H9 (cell line): ENCODE measurements around the gene GSS. TPM values are rescaled to one million over a fixed set of nuclear protein-coding genes. Genes with fewer than 3 reads are reported as not detected.

Experiments used
- DNase-seq: peaks from one replicate; pipeline ENCODE4 v3.0.0-alpha.2; 2017
- H2AFZ ChIP-seq: one replicate; pipeline ENCODE4 v1.6.1; 2013; ENCODE audit warnings: mild to moderate bottlenecking, low read length, control low read depth, moderate library complexity
- H2AK5ac ChIP-seq: 2 replicates; pipeline ENCODE4 v1.6.1; 2013; ENCODE audit warnings: low read length, control low read depth, mixed read lengths; ENCODE audit not compliant: insufficient read length
- H2BK120ac ChIP-seq: one replicate; pipeline ENCODE4 v1.6.1; 2013; ENCODE audit warnings: low read depth, mild to moderate bottlenecking, low read length, control low read depth, inconsistent platforms; ENCODE audit not compliant: poor library complexity, severe bottlenecking
- H2BK12ac ChIP-seq: 2 replicates; pipeline ENCODE4 v1.6.1; 2013; ENCODE audit warnings: low read length, control low read depth, mixed read lengths, low read depth; ENCODE audit not compliant: insufficient read length
- H2BK15ac ChIP-seq: 2 replicates; pipeline ENCODE4 v1.6.1; 2013; ENCODE audit warnings: low read depth, low read length, control low read depth
- H2BK20ac ChIP-seq: one replicate; pipeline ENCODE4 v1.6.1; 2013; ENCODE audit warnings: low read depth, mild to moderate bottlenecking, low read length, control low read depth, inconsistent platforms; ENCODE audit not compliant: poor library complexity, severe bottlenecking
- H2BK5ac ChIP-seq: 2 replicates; pipeline ENCODE4 v1.6.1; 2013; ENCODE audit warnings: low read length, control low read depth, mixed read lengths; ENCODE audit not compliant: insufficient read length
- H3K14ac ChIP-seq: 2 replicates; pipeline ENCODE4 v1.6.1; 2013; ENCODE audit warnings: low read length, control low read depth; ENCODE audit not compliant: insufficient read depth
- H3K18ac ChIP-seq: 2 replicates; pipeline ENCODE4 v1.6.1; 2013; ENCODE audit warnings: low read depth, mild to moderate bottlenecking, mixed read lengths, low read length, control low read depth; ENCODE audit not compliant: insufficient read length
- H3K23ac ChIP-seq: 2 replicates; pipeline ENCODE4 v1.6.1; 2013; ENCODE audit warnings: low read length, control low read depth, mixed read lengths, low read depth; ENCODE audit not compliant: insufficient read length
- H3K23me2 ChIP-seq: 2 replicates; pipeline ENCODE4 v1.6.1; 2013; ENCODE audit warnings: low read depth, mild to moderate bottlenecking, mixed read lengths, low read length, control low read depth; ENCODE audit not compliant: insufficient read length, poor library complexity, severe bottlenecking
- H3K27ac ChIP-seq: 2 replicates; pipeline ENCODE4 v1.5.1; 2013; ENCODE audit warnings: low read length, control low read depth, mixed read lengths, low read depth; ENCODE audit not compliant: insufficient read length
- H3K27me3 ChIP-seq: 2 replicates; pipeline ENCODE4 v1.6.1; 2013; ENCODE audit warnings: low read length, control low read depth, inconsistent platforms; ENCODE audit not compliant: insufficient read depth
- H3K4ac ChIP-seq: 2 replicates; pipeline ENCODE4 v1.6.1; 2013; ENCODE audit warnings: low read depth, mild to moderate bottlenecking, control low read depth, inconsistent platforms, low read length, moderate library complexity
- H3K4me1 ChIP-seq: 2 replicates; pipeline ENCODE4 v1.6.1; 2013; ENCODE audit warnings: low read length, control low read depth, inconsistent platforms; ENCODE audit not compliant: insufficient read depth
- H3K4me2 ChIP-seq: 2 replicates; pipeline ENCODE4 v1.6.1; 2013; ENCODE audit warnings: low read length, control low read depth, mixed read lengths; ENCODE audit not compliant: insufficient read length, insufficient read depth
- H3K56ac ChIP-seq: 2 replicates; pipeline ENCODE4 v1.6.1; 2013; ENCODE audit warnings: low read depth, mild to moderate bottlenecking, mixed read lengths, low read length, control low read depth; ENCODE audit not compliant: insufficient read length
- H3K79me1 ChIP-seq: 2 replicates; pipeline ENCODE4 v1.6.1; 2013; ENCODE audit warnings: low read depth, mild to moderate bottlenecking, moderate library complexity, low read length, control low read depth, inconsistent platforms; ENCODE audit not compliant: insufficient read depth, poor library complexity, severe bottlenecking
- H3K79me2 ChIP-seq: 2 replicates; pipeline ENCODE4 v1.6.1; 2013; ENCODE audit warnings: low read length, control low read depth, inconsistent platforms; ENCODE audit not compliant: insufficient read depth
- H3K9ac ChIP-seq: 2 replicates; pipeline ENCODE4 v1.6.1; 2013; ENCODE audit warnings: low read length, control low read depth, mixed read lengths; ENCODE audit not compliant: insufficient read length; ENCODE audit errors: extremely low read depth
- H3K9me3 ChIP-seq: one replicate; pipeline ENCODE4 v1.6.1; 2013; ENCODE audit warnings: low read depth, low read length, inconsistent platforms; ENCODE audit not compliant: control insufficient read depth
- H3T11ph ChIP-seq: one replicate; pipeline ENCODE4 v1.6.1; 2013; ENCODE audit warnings: mild to moderate bottlenecking, low read length, control low read depth, inconsistent platforms
- H4K20me1 ChIP-seq: one replicate; pipeline ENCODE4 v1.6.1; 2013; ENCODE audit not compliant: control insufficient read depth, insufficient read length, insufficient read depth
- H4K5ac ChIP-seq: 2 replicates; pipeline ENCODE4 v1.6.1; 2013; ENCODE audit warnings: low read depth, mild to moderate bottlenecking, mixed read lengths, low read length, control low read depth; ENCODE audit not compliant: insufficient read length
- H4K8ac ChIP-seq: replicated peaks from 2 replicates; pipeline ENCODE4 v1.6.1; 2013; ENCODE audit warnings: low read length, control low read depth, mixed read lengths, low read depth; ENCODE audit not compliant: insufficient read length
- H4K91ac ChIP-seq: 2 replicates; pipeline ENCODE4 v1.6.1; 2013; ENCODE audit warnings: low read depth, mild to moderate bottlenecking, moderate library complexity, mixed read lengths, low read length, control low read depth; ENCODE audit not compliant: insufficient read length
- H3K27ac Mint-ChIP-seq, 3 experiments: 2 replicates in 2 of 3; 3 replicates in 1 of 3; pipeline ENCODE4 v1.8.0; 2020 to 2021; ENCODE audit warnings: mixed read lengths in 3 of 3, mild to moderate bottlenecking in 1 of 3, moderate library complexity in 1 of 3
- H3K27me3 Mint-ChIP-seq: 2 replicates; pipeline ENCODE4 v1.8.0; 2021; ENCODE audit warnings: low read depth, mild to moderate bottlenecking, moderate library complexity, mixed read lengths
- H3K36me3 Mint-ChIP-seq, 3 experiments: 2 replicates in 2 of 3; 3 replicates in 1 of 3; pipeline ENCODE4 v1.8.0; 2020 to 2021; ENCODE audit warnings: low read depth in 3 of 3, mixed read lengths in 3 of 3; ENCODE audit not compliant: insufficient read depth in 1 of 3
- H3K4me1 Mint-ChIP-seq, 2 experiments: 2 replicates each; pipeline ENCODE4 v1.8.0; 2020; ENCODE audit warnings: mixed read lengths in 2 of 2
- H3K4me3 Mint-ChIP-seq, 2 experiments: 2 replicates in 1 of 2; 3 replicates in 1 of 2; pipeline ENCODE4 v1.8.0; 2020 to 2021; ENCODE audit warnings: mild to moderate bottlenecking in 2 of 2, mixed read lengths in 2 of 2, moderate library complexity in 1 of 2
- H3K9me3 Mint-ChIP-seq, 2 experiments: 2 replicates in 1 of 2; 3 replicates in 1 of 2; pipeline ENCODE4 v1.8.0; 2020; ENCODE audit warnings: mild to moderate bottlenecking in 2 of 2, mixed read lengths in 2 of 2, moderate library complexity in 1 of 2
- WGBS: extraction: QIAGEN DNeasy Blood & Tissue Kit; methylation state at CpG from one replicate; pipeline ENCODE4 v1.1.7; 2013; ENCODE audit warnings: missing lambda C conversion rate, low lambda C conversion rate, mixed read lengths; ENCODE audit not compliant: insufficient read length; ENCODE audit errors: extremely low coverage; 5-methylcytosine and 5-hydroxymethylcytosine counted together
- total RNA-seq: library from RNA; stranded (reverse); gene quantifications from 2 replicates; pipeline ENCODE4 v1.2.1, GENCODE V29; 2021
- TF ChIP-seq, protein P1 (sequence below): fragments of 200-600 bp; sonication (generic); conservative IDR thresholded peaks from 3 replicates; pipeline ENCODE4 v1.8.0; 2021; ENCODE audit warnings: antibody characterized with exemption, mild to moderate bottlenecking

Gene GSS
- total RNA-seq, 1 experiment from 2014 or later = 48.5 TPM

DNA sequence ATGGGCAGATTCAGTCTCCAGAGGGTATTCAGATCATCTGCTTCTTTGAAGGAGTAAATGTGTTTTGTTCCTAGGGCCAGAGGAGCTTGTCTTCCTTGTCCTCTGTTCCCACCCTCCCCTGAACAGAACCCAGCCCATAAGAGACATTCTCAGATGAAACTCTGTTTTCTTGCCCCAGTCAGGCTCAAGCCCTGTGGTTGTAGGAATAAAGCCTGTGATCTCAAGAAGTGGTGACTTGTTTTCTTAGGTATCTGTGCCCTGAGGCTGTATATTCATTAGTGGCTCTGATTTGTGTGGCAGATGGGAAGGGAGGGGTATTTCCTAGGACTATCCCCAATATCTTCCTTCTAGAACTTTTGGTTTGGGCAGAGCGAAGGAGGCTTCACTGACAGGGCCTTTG is 27.9 kb downstream of the GSS start:
- no peak overlapping the region for H4K8ac ChIP-seq
- no peak overlapping the region for H4K5ac ChIP-seq
- no peak overlapping the region for H2BK5ac ChIP-seq
- H2BK15ac ChIP-seq = no peak overlapping the region
- Mint-ChIP-seq H3K4me3 (no peak overlapping the region), H3K4me1 (no peaks in the 10 kb centered on the region), H3K9me3 (no peaks in the 10 kb centered on the region), H3K27ac (no peak overlapping the region), H3K27me3 (no peaks in the 10 kb centered on the region), H3K36me3 (peaks cover 17 to 60% (median 17%) of the 10 kb centered on the region in 3 experiments; a peak in 6 of 7 replicates)
- H3K79me1 ChIP-seq = no peaks in the 10 kb centered on the region
- H3K56ac ChIP-seq = no peak overlapping the region
- H3K27me3 ChIP-seq = no peaks in the 10 kb centered on the region
- H2BK120ac ChIP-seq = no peak overlapping the region
- H2BK12ac ChIP-seq = no peak overlapping the region
- H4K20me1 ChIP-seq = no peaks in the 10 kb centered on the region
- no peak overlapping the region for H3K27ac ChIP-seq
- TF ChIP-seq, protein P1, sequence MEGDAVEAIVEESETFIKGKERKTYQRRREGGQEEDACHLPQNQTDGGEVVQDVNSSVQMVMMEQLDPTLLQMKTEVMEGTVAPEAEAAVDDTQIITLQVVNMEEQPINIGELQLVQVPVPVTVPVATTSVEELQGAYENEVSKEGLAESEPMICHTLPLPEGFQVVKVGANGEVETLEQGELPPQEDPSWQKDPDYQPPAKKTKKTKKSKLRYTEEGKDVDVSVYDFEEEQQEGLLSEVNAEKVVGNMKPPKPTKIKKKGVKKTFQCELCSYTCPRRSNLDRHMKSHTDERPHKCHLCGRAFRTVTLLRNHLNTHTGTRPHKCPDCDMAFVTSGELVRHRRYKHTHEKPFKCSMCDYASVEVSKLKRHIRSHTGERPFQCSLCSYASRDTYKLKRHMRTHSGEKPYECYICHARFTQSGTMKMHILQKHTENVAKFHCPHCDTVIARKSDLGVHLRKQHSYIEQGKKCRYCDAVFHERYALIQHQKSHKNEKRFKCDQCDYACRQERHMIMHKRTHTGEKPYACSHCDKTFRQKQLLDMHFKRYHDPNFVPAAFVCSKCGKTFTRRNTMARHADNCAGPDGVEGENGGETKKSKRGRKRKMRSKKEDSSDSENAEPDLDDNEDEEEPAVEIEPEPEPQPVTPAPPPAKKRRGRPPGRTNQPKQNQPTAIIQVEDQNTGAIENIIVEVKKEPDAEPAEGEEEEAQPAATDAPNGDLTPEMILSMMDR = no peak
- no peak overlapping the region for H2AK5ac ChIP-seq
- no CpG with 5 or more reads among the region's 1 CpG for WGBS
- H2BK20ac ChIP-seq = no peak overlapping the region
- H3K18ac ChIP-seq = no peak overlapping the region
- no peaks in the 10 kb centered on the region for H3K9me3 ChIP-seq
- H2AFZ ChIP-seq = no peak overlapping the region
- no peak overlapping the region for H3K14ac ChIP-seq
- no peak overlapping the region for H3K4ac ChIP-seq
- H3K4me1 ChIP-seq = no peaks in the 10 kb centered on the region
- no peak overlapping the region for H3K9ac ChIP-seq
- DNase-seq = no peak
- H3T11ph ChIP-seq = no peak overlapping the region
- H3K79me2 ChIP-seq = no peaks in the 10 kb centered on the region
- no peaks in the 10 kb centered on the region for H3K23me2 ChIP-seq
- no peak overlapping the region for H3K4me2 ChIP-seq
- H4K91ac ChIP-seq = no peak overlapping the region
- no peak overlapping the region for H3K23ac ChIP-seq
